AG04450 (cell line): ENCODE measurements around the gene GABRB2. TPM values are rescaled to one million over a fixed set of nuclear protein-coding genes. Genes with fewer than 3 reads are reported as not detected.

Experiments used
- CTCF ChIA-PET: fragments of 300-600, 350-600 bp; formaldehyde crosslinking; extraction: SDS; loops from one replicate; lab custom pipeline; 2022; ENCODE audit warnings: antibody characterized with exemption, inconsistent platforms; lab: Charles Lee
- POLR2A ChIA-PET: fragments of 350-600 bp; formaldehyde crosslinking; extraction: SDS; loops from one replicate; lab custom pipeline; 2021; ENCODE audit warnings: antibody characterized with exemption, inconsistent platforms; lab: Yijun Ruan, JAX
- DNase-seq: peaks from one replicate; pipeline ENCODE4 v3.0.0-alpha.2; 2011; ENCODE audit warnings: low read depth, low spot score
- H3K27ac ChIP-seq: one replicate; pipeline ENCODE4 v1.5.1; 2012; ENCODE audit warnings: low read depth, low read length, control low read depth
- H3K27me3 ChIP-seq: one replicate; pipeline ENCODE4 v1.6.0; 2012; ENCODE audit warnings: low read length; ENCODE audit not compliant: control insufficient read depth, insufficient read depth
- H3K4me3 ChIP-seq: 2 replicates; pipeline ENCODE4 v1.5.1; 2011; ENCODE audit warnings: mild to moderate bottlenecking, low read depth, low read length, control low read depth
- H3K9me3 ChIP-seq: 2 replicates; pipeline ENCODE4 v1.5.1; 2012; ENCODE audit warnings: low read length; ENCODE audit not compliant: control insufficient read depth, insufficient read depth
- polyA plus RNA-seq: library from polyadenylated mRNA; depleted of rRNA; stranded (reverse); fragments of >200 nt; gene quantifications from 2 replicates; pipeline ENCODE4 v1.2.3, GENCODE V29; 2011
- TF ChIP-seq, protein P1 (sequence below): IDR thresholded peaks from 2 replicates; pipeline ENCODE4 v1.5.1; 2011; ENCODE audit warnings: low read depth, low read length, control low read depth, inconsistent platforms

Gene GABRB2
- polyA plus RNA-seq, 1 experiment: not detected

GRCh38 chr5:161271816-161272215 is 274.7 kb downstream of the GABRB2 start:
- TF ChIP-seq, protein P1, sequence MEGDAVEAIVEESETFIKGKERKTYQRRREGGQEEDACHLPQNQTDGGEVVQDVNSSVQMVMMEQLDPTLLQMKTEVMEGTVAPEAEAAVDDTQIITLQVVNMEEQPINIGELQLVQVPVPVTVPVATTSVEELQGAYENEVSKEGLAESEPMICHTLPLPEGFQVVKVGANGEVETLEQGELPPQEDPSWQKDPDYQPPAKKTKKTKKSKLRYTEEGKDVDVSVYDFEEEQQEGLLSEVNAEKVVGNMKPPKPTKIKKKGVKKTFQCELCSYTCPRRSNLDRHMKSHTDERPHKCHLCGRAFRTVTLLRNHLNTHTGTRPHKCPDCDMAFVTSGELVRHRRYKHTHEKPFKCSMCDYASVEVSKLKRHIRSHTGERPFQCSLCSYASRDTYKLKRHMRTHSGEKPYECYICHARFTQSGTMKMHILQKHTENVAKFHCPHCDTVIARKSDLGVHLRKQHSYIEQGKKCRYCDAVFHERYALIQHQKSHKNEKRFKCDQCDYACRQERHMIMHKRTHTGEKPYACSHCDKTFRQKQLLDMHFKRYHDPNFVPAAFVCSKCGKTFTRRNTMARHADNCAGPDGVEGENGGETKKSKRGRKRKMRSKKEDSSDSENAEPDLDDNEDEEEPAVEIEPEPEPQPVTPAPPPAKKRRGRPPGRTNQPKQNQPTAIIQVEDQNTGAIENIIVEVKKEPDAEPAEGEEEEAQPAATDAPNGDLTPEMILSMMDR: no peak
- POLR2A ChIA-PET: no interaction called here
- no peak overlapping the region for H3K27ac ChIP-seq
- H3K27me3 ChIP-seq: no peaks in the 10 kb centered on the region
- no peak overlapping the region for H3K4me3 ChIP-seq
- CTCF ChIA-PET: no interaction called here
- DNase-seq: no peak
- peaks cover 7% of the 10 kb centered on the region; the same call in 1 of the 2 replicates for H3K9me3 ChIP-seq

GRCh38 chr5:161269125-161269524 is 277.4 kb downstream of the GABRB2 start:
- no peak for DNase-seq
- H3K9me3 ChIP-seq: peaks cover 7% of the 10 kb centered on the region; the same call in 1 of the 2 replicates
- CTCF ChIA-PET: no interaction called here
- POLR2A ChIA-PET: no interaction called here
- H3K4me3 ChIP-seq: no peak overlapping the region
- H3K27me3 ChIP-seq: no peaks in the 10 kb centered on the region
- H3K27ac ChIP-seq: no peak overlapping the region
- TF ChIP-seq, protein P1: no peak

DNA sequence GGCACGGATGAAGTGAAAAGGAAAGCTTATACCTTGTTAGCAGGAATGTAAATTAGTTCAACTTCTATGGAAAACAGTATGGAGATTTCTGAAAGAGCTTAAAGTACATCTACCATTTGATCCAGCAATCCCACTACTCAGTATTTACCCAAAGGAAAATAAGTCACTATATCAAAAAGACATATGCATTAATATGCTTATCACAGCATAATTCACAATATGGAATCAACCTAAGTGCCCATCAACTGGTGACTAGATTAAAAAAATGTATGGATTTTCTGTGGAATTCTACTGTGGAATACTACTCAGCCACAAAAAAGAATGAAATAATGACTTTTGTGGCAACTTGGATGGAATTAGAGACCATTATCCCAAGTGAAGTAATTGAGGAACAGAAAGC is 279.6 kb downstream of the GABRB2 start:
- ChIA-PET CTCF (no interaction called here), POLR2A (no interaction called here)

DNA sequence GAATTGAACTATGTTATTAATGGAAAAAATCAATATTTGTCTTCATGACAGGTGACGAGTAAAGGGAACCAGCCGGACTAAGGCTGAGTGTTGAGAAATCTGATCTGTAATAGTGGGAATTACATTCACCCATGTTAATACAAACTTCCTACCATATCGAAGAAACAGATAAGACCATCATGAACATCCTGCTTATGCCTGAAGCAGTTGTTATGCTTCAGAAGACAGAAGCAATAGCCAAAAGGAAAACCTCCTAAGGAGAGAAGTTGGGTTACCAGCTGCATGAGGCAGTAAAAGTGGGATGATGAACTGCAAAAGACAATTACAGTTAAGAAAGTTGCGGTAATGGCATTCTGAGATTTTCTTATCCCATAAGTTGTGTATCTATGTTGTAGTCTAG is 281.5 kb downstream of the GABRB2 start:
- ChIA-PET POLR2A (no interaction called here), CTCF (no interaction called here)
- no peak for DNase-seq
- H3K27ac ChIP-seq: no peak overlapping the region
- H3K27me3 ChIP-seq: no peaks in the 10 kb centered on the region
- H3K4me3 ChIP-seq: no peak overlapping the region
- H3K9me3 ChIP-seq: no peaks in the 10 kb centered on the region
- TF ChIP-seq, protein P1: no peak

More for the DNA sequence above, 279.6 kb downstream of the GABRB2 start:
- H3K27me3 ChIP-seq: no peaks in the 10 kb centered on the region
- no peak for DNase-seq
- peaks cover 4% of the 10 kb centered on the region; the same call in 1 of the 2 replicates for H3K9me3 ChIP-seq
- TF ChIP-seq, protein P1: no peak
- no peak overlapping the region for H3K27ac ChIP-seq
- H3K4me3 ChIP-seq: no peak overlapping the region

DNA sequence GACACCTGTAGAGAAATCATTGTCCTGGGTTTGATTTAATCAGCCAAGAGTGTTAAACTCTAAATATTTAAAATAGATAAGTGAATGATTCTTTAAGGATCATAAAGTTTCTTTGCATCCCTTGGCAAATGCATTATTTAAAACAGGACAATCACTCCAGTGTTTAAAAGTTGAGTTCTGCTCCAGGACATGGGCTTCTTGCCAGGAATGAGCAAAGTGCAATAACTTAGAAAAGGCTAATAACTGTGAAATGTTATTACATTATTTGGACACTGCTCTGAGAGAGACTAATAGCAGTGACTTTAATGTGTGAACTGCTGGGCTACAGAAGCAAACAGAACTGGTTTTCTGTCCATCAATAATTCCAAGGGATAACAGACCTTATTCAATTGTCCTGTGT is 283.3 kb downstream of the GABRB2 start:
- no peak for DNase-seq
- ChIA-PET POLR2A (no interaction called here), CTCF (no interaction called here)
- TF ChIP-seq, protein P1: no peak
- H3K27me3 ChIP-seq: no peaks in the 10 kb centered on the region
- no peak overlapping the region for H3K4me3 ChIP-seq
- H3K27ac ChIP-seq: no peak overlapping the region
- no peaks in the 10 kb centered on the region for H3K9me3 ChIP-seq
